ENCODE measurements around the gene PCDH8. TPM values are rescaled to one million over a fixed set of nuclear protein-coding genes. Genes with fewer than 3 reads are reported as not detected.

Gene PCDH8
- polyA plus RNA-seq, 2 donors = not detected

DNA sequence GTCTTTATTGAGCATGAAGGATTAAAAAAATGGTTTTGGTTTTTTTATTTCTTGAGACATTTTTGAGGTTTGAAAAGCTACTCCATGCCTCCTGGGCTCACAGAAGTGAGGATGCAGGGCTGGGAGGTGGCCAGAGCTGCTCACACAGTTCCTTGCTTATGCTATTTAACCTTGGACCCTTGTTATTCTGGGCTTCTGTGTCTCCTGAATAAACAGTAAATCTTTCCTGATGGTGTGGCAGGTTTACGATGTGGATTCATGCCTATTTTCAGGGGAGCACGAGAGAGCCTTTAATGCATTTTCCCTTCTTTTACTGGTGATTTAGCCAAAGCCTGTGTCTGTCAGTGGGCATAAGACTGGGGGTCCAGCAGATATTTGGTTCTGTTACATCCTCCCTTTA, 34.3 kb upstream of the PCDH8 start:
- Histone ChIP-seq H3K4me3 (ENCODE audit: low read depth in 1 of 2, low read length in 2 of 2) (no peak overlapping the region), H3K4me1 (ENCODE audit: control insufficient read depth in 2 of 2, insufficient read depth in 2 of 2, low read length in 1 of 2) (no peaks in the 10 kb centered on the region), H3K27ac (ENCODE audit: low read depth in 2 of 2, low read length in 1 of 2) (no peak overlapping the region), H3K9me3 (ENCODE audit: control insufficient read depth in 2 of 2, insufficient read depth in 1 of 2, low read depth in 1 of 2, low read length in 1 of 2) (no peaks in the 10 kb centered on the region), H3K36me3 (ENCODE audit: control insufficient read depth in 2 of 2, insufficient read depth in 2 of 2, low read length in 1 of 2) (no peaks in the 10 kb centered on the region), H3K27me3 (ENCODE audit: control insufficient read depth in 1 of 2, insufficient read depth in 2 of 2, low read length in 2 of 2) (no peaks in the 10 kb centered on the region)
- 56 to 64% methylated on average over 2 of the region's 2 CpGs for WGBS, 2 donors

GRCh38 chr13:52879950-52880741, 31.7 kb upstream of the PCDH8 start:
- no peak overlapping the region for H3K27ac ChIP-seq (ENCODE audit: low read depth in 2 of 2, low read length in 1 of 2)
- peaks cover 0 to 2% of the 10 kb centered on the region in 2 donors for H3K9me3 ChIP-seq (ENCODE audit: control insufficient read depth in 2 of 2, insufficient read depth in 1 of 2, low read depth in 1 of 2, low read length in 1 of 2)
- H3K4me1 ChIP-seq (ENCODE audit: control insufficient read depth in 2 of 2, insufficient read depth in 2 of 2, low read length in 1 of 2) = no peaks in the 10 kb centered on the region
- H3K4me3 ChIP-seq (ENCODE audit: low read depth in 1 of 2, low read length in 2 of 2) = no peak overlapping the region
- WGBS, 2 donors = 23 to 30% methylated on average over 6 of the region's 6 CpGs
- H3K27me3 ChIP-seq (ENCODE audit: control insufficient read depth in 1 of 2, insufficient read depth in 2 of 2, low read length in 2 of 2) = no peaks in the 10 kb centered on the region
- H3K36me3 ChIP-seq (ENCODE audit: control insufficient read depth in 2 of 2, insufficient read depth in 2 of 2, low read length in 1 of 2) = no peaks in the 10 kb centered on the region

DNA sequence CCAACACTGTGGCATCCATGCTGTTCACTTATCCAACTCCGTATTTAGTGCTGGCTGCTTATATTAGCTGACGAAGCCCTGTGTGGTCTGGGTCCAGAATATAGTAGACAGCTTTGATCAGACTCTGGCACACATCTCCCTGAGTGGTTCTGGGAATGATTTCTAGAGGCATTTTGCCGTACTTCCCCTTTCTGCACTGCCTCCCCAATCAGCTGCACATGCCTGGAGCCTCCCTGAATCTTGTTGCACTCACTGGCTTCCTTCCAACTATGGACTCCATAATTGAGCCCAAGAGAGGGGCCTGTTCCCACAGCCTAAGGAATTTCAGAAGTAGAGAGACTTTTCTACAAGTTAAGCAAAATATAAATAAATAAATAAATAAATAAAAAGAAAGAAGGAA, 30.4 kb upstream of the PCDH8 start:
- H3K4me1 ChIP-seq (ENCODE audit: control insufficient read depth in 2 of 2, insufficient read depth in 2 of 2, low read length in 1 of 2) = no peaks in the 10 kb centered on the region
- H3K9me3 ChIP-seq (ENCODE audit: control insufficient read depth in 2 of 2, insufficient read depth in 1 of 2, low read depth in 1 of 2, low read length in 1 of 2) = peaks cover 0 to 5% of the 10 kb centered on the region in 2 donors
- 52 to 63% methylated on average over 3 of the region's 3 CpGs for WGBS, 2 donors
- H3K4me3 ChIP-seq (ENCODE audit: low read depth in 1 of 2, low read length in 2 of 2) = no peak overlapping the region
- H3K27ac ChIP-seq (ENCODE audit: low read depth in 2 of 2, low read length in 1 of 2) = no peak overlapping the region
- H3K27me3 ChIP-seq (ENCODE audit: control insufficient read depth in 1 of 2, insufficient read depth in 2 of 2, low read length in 2 of 2) = no peaks in the 10 kb centered on the region
- H3K36me3 ChIP-seq (ENCODE audit: control insufficient read depth in 2 of 2, insufficient read depth in 2 of 2, low read length in 1 of 2) = no peaks in the 10 kb centered on the region

- no peaks in the 10 kb centered on the region for H3K36me3 ChIP-seq (ENCODE audit: control insufficient read depth in 2 of 2, insufficient read depth in 2 of 2, low read length in 1 of 2)
- no peaks in the 10 kb centered on the region for H3K4me1 ChIP-seq (ENCODE audit: control insufficient read depth in 2 of 2, insufficient read depth in 2 of 2, low read length in 1 of 2)
- no peaks in the 10 kb centered on the region for H3K27me3 ChIP-seq (ENCODE audit: control insufficient read depth in 1 of 2, insufficient read depth in 2 of 2, low read length in 2 of 2)
- H3K27ac ChIP-seq (ENCODE audit: low read depth in 2 of 2, low read length in 1 of 2) = no peak overlapping the region
- 72 to 74% methylated on average over 3 of the region's 3 CpGs for WGBS, 2 donors
- H3K9me3 ChIP-seq (ENCODE audit: control insufficient read depth in 2 of 2, insufficient read depth in 1 of 2, low read depth in 1 of 2, low read length in 1 of 2) = peaks cover 0 to 5% of the 10 kb centered on the region in 2 donors
- H3K4me3 ChIP-seq (ENCODE audit: low read depth in 1 of 2, low read length in 2 of 2) = no peak overlapping the region
Observed at GRCh38 chr13:52870143-52870542, 21.7 kb upstream of the PCDH8 start.

DNA sequence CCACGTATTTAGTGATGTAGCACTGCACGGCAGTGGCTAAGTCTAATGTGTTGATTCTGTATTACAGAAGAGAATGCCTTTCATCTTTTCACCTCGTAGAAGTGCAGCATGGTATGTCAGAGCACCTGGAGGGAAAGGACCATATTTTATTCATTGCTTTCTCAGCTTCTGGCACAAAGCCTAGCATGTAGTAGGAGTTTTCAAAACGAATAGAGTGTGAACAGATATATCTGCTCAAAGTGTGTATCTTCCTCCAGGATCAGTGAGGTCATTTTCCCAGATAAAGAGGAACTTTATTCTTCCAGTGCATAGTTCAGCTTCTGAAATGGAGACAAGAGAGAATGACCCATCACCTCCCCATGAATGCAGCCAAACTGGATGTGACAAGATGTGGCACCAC, 21.2 kb upstream of the PCDH8 start:
- 46 to 54% methylated on average over 4 of the region's 4 CpGs for WGBS, 2 donors
- H3K4me1 ChIP-seq (ENCODE audit: control insufficient read depth in 2 of 2, insufficient read depth in 2 of 2, low read length in 1 of 2) = no peaks in the 10 kb centered on the region
- H3K9me3 ChIP-seq (ENCODE audit: control insufficient read depth in 2 of 2, insufficient read depth in 1 of 2, low read depth in 1 of 2, low read length in 1 of 2) = peaks cover 0 to 5% of the 10 kb centered on the region in 2 donors
- no peaks in the 10 kb centered on the region for H3K27me3 ChIP-seq (ENCODE audit: control insufficient read depth in 1 of 2, insufficient read depth in 2 of 2, low read length in 2 of 2)
- no peak overlapping the region for H3K4me3 ChIP-seq (ENCODE audit: low read depth in 1 of 2, low read length in 2 of 2)
- no peak overlapping the region for H3K27ac ChIP-seq (ENCODE audit: low read depth in 2 of 2, low read length in 1 of 2)
- H3K36me3 ChIP-seq (ENCODE audit: control insufficient read depth in 2 of 2, insufficient read depth in 2 of 2, low read length in 1 of 2) = no peaks in the 10 kb centered on the region

- WGBS, 2 donors = 85 to 86% methylated on average over 4 of the region's 4 CpGs
- no peaks in the 10 kb centered on the region for H3K27me3 ChIP-seq (ENCODE audit: control insufficient read depth in 1 of 2, insufficient read depth in 2 of 2, low read length in 2 of 2)
- H3K36me3 ChIP-seq (ENCODE audit: control insufficient read depth in 2 of 2, insufficient read depth in 2 of 2, low read length in 1 of 2) = no peaks in the 10 kb centered on the region
- H3K9me3 ChIP-seq (ENCODE audit: control insufficient read depth in 2 of 2, insufficient read depth in 1 of 2, low read depth in 1 of 2, low read length in 1 of 2) = peaks cover 0 to 2% of the 10 kb centered on the region in 2 donors
- H3K4me3 ChIP-seq (ENCODE audit: low read depth in 1 of 2, low read length in 2 of 2) = no peak overlapping the region
- no peaks in the 10 kb centered on the region for H3K4me1 ChIP-seq (ENCODE audit: control insufficient read depth in 2 of 2, insufficient read depth in 2 of 2, low read length in 1 of 2)
- no peak overlapping the region for H3K27ac ChIP-seq (ENCODE audit: low read depth in 2 of 2, low read length in 1 of 2)
Observed at GRCh38 chr13:52869050-52869449, 20.6 kb upstream of the PCDH8 start.

DNA sequence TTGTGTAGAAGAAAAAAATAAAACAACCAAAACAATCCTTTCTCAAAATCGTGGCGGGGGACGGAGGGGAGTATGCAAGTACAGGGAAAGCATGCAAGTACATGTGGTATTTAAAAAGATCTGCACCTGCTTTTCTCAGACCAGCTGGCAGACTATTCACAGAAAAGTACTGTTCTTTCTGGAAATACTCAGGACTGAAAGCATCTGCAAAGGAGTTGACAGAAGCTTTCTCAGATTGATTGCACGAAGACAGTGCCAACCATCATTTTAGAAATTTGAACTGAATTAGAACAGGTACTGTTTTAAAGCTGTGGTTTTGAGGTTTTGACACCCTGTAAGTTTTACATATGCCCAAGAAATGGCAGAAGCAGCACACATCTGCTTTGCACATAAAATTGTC, 19.8 kb upstream of the PCDH8 start:
- WGBS, 2 donors = 36 to 53% methylated on average over 4 of the region's 4 CpGs
- no peak overlapping the region for H3K4me3 ChIP-seq (ENCODE audit: low read depth in 1 of 2, low read length in 2 of 2)
- no peaks in the 10 kb centered on the region for H3K36me3 ChIP-seq (ENCODE audit: control insufficient read depth in 2 of 2, insufficient read depth in 2 of 2, low read length in 1 of 2)
- no peaks in the 10 kb centered on the region for H3K4me1 ChIP-seq (ENCODE audit: control insufficient read depth in 2 of 2, insufficient read depth in 2 of 2, low read length in 1 of 2)
- H3K27me3 ChIP-seq (ENCODE audit: control insufficient read depth in 1 of 2, insufficient read depth in 2 of 2, low read length in 2 of 2) = no peaks in the 10 kb centered on the region
- H3K9me3 ChIP-seq (ENCODE audit: control insufficient read depth in 2 of 2, insufficient read depth in 1 of 2, low read depth in 1 of 2, low read length in 1 of 2) = peaks cover 0 to 2% of the 10 kb centered on the region in 2 donors
- no peak overlapping the region for H3K27ac ChIP-seq (ENCODE audit: low read depth in 2 of 2, low read length in 1 of 2)

- Histone ChIP-seq H3K27ac (ENCODE audit: low read depth in 2 of 2, low read length in 1 of 2) (no peak overlapping the region), H3K27me3 (ENCODE audit: control insufficient read depth in 1 of 2, insufficient read depth in 2 of 2, low read length in 2 of 2) (no peaks in the 10 kb centered on the region), H3K9me3 (ENCODE audit: control insufficient read depth in 2 of 2, insufficient read depth in 1 of 2, low read depth in 1 of 2, low read length in 1 of 2) (no peaks in the 10 kb centered on the region), H3K4me1 (ENCODE audit: control insufficient read depth in 2 of 2, insufficient read depth in 2 of 2, low read length in 1 of 2) (no peaks in the 10 kb centered on the region), H3K4me3 (ENCODE audit: low read depth in 1 of 2, low read length in 2 of 2) (no peak overlapping the region), H3K36me3 (ENCODE audit: control insufficient read depth in 2 of 2, insufficient read depth in 2 of 2, low read length in 1 of 2) (no peaks in the 10 kb centered on the region)
- 10 to 18% methylated on average over 1 of the region's 1 CpG for WGBS, 2 donors
Observed at GRCh38 chr13:52864941-52865340, 16.5 kb upstream of the PCDH8 start.

- Histone ChIP-seq H3K9me3 (ENCODE audit: control insufficient read depth in 2 of 2, insufficient read depth in 1 of 2, low read depth in 1 of 2, low read length in 1 of 2) (no peaks in the 10 kb centered on the region), H3K27ac (ENCODE audit: low read depth in 2 of 2, low read length in 1 of 2) (no peak overlapping the region), H3K36me3 (ENCODE audit: control insufficient read depth in 2 of 2, insufficient read depth in 2 of 2, low read length in 1 of 2) (no peaks in the 10 kb centered on the region), H3K4me1 (ENCODE audit: control insufficient read depth in 2 of 2, insufficient read depth in 2 of 2, low read length in 1 of 2) (no peaks in the 10 kb centered on the region), H3K4me3 (ENCODE audit: low read depth in 1 of 2, low read length in 2 of 2) (no peak overlapping the region), H3K27me3 (ENCODE audit: control insufficient read depth in 1 of 2, insufficient read depth in 2 of 2, low read length in 2 of 2) (no peaks in the 10 kb centered on the region)
- WGBS, 2 donors = 49 to 62% methylated on average over 3 of the region's 3 CpGs
Observed at GRCh38 chr13:52862358-52863206, 14.1 kb upstream of the PCDH8 start.

Measured in esophagus (tissue), 2 donors.